Liver (tissue), 9 donors: Measurements from ENCODE around the gene PPARD. TPM values are rescaled to one million over a fixed set of nuclear protein-coding genes. Genes with fewer than 3 reads are reported as not detected.
A peak's percentile ranks its signal among the peaks of the same experiment; 100 is the strongest.

Source experiments
- DNase-seq: peaks from one replicate; pipeline ENCODE4 v3.0.0-alpha.2; 2017; ENCODE audit warnings: low spot score
- H3K27ac ChIP-seq, 2 donors: one replicate each; pipeline ENCODE4 v1.7.0; 2013; ENCODE audit warnings: inconsistent platforms in 2 of 2, low read length in 2 of 2, control low read depth in 1 of 2, low read depth in 1 of 2, mild to moderate bottlenecking in 1 of 2
- H3K27me3 ChIP-seq, 4 donors: one replicate each; pipeline versions ENCODE4 v1.6.1 to v1.7.0; 2013; ENCODE audit warnings: low read length in 3 of 4, inconsistent platforms in 1 of 4, mild to moderate bottlenecking in 1 of 4, moderate library complexity in 1 of 4; ENCODE audit not compliant: control insufficient read depth in 4 of 4, insufficient read depth in 4 of 4
- H3K36me3 ChIP-seq, 4 donors: one replicate each; pipeline versions ENCODE4 v1.6.1 to v1.7.0; 2013; ENCODE audit warnings: low read length in 3 of 4, mild to moderate bottlenecking in 3 of 4, low read depth in 1 of 4, moderate library complexity in 1 of 4; ENCODE audit not compliant: control insufficient read depth in 4 of 4, insufficient read depth in 3 of 4
- H3K4me1 ChIP-seq, 4 donors: one replicate each; pipeline versions ENCODE4 v1.6.1 to v1.7.0; 2013; ENCODE audit warnings: low read length in 3 of 4, mild to moderate bottlenecking in 3 of 4, moderate library complexity in 1 of 4; ENCODE audit not compliant: control insufficient read depth in 4 of 4, insufficient read depth in 4 of 4
- H3K4me3 ChIP-seq, 3 donors: one replicate each; pipeline versions ENCODE4 v1.6.1 to v1.7.0; 2013; ENCODE audit warnings: low read length in 3 of 3, control low read depth in 1 of 3, low read depth in 1 of 3, mild to moderate bottlenecking in 1 of 3
- H3K9ac ChIP-seq, 2 donors: one replicate each; pipeline ENCODE4 v1.7.0; 2013; ENCODE audit warnings: low read length in 2 of 2, mild to moderate bottlenecking in 2 of 2, moderate library complexity in 2 of 2, control low read depth in 1 of 2, low read depth in 1 of 2
- H3K9me3 ChIP-seq, 4 donors: one replicate each; pipeline versions ENCODE4 v1.6.1 to v1.7.0; 2013; ENCODE audit warnings: low read length in 3 of 4; ENCODE audit not compliant: control insufficient read depth in 4 of 4
- CTCF ChIP-seq: fragments of 150-350 bp; IDR thresholded peaks from 2 replicates; pipeline ENCODE4 v1.5.1; 2017; ENCODE audit warnings: improper control_type of control experiment, low read depth, low read length; ENCODE audit not compliant: missing input control
- EGR1 ChIP-seq, 2 donors: IDR thresholded peaks; 2 replicates each; pipeline ENCODE4 v1.6.1; 2016 to 2018; ENCODE audit warnings: antibody characterized with exemption in 2 of 2, low read depth in 2 of 2
- FOXA1 ChIP-seq: IDR thresholded peaks from 2 replicates; pipeline ENCODE4 v1.6.1; 2016; ENCODE audit warnings: antibody characterized with exemption
- FOXA2 ChIP-seq: IDR thresholded peaks from 2 replicates; pipeline ENCODE4 v1.6.1; 2016; ENCODE audit warnings: antibody characterized with exemption
- HNF4A ChIP-seq, 2 donors: conservative IDR thresholded peaks; 2 replicates each; pipeline ENCODE4 v1.6.1; 2016; ENCODE audit warnings: antibody characterized with exemption in 2 of 2, mild to moderate bottlenecking in 2 of 2
- HNF4G ChIP-seq: IDR thresholded peaks from 2 replicates; pipeline ENCODE4 v1.6.1; 2016; ENCODE audit warnings: antibody characterized with exemption
- JUND ChIP-seq, 2 donors: IDR thresholded peaks; 2 replicates each; pipeline ENCODE4 v1.6.1; 2016; ENCODE audit warnings: antibody characterized with exemption in 2 of 2
- RAD21 ChIP-seq, 2 donors: IDR thresholded peaks; 2 replicates each; pipeline ENCODE4 v1.6.1; 2016; ENCODE audit warnings: antibody characterized with exemption in 2 of 2, mild to moderate bottlenecking in 2 of 2
- RXRA ChIP-seq, 2 donors: IDR thresholded peaks; 2 replicates each; pipeline ENCODE4 v1.6.1; 2017 to 2018; ENCODE audit warnings: antibody characterized with exemption in 2 of 2, mild to moderate bottlenecking in 1 of 2
- SP1 ChIP-seq: IDR thresholded peaks from 2 replicates; pipeline ENCODE4 v1.6.1; 2018; ENCODE audit warnings: antibody characterized with exemption, mild to moderate bottlenecking
- TAF1 ChIP-seq: conservative IDR thresholded peaks from 2 replicates; pipeline ENCODE4 v1.6.1; 2016; ENCODE audit warnings: antibody characterized with exemption, mild to moderate bottlenecking
- YY1 ChIP-seq: IDR thresholded peaks from 2 replicates; pipeline ENCODE4 v1.6.1; 2016; ENCODE audit warnings: antibody characterized with exemption, mild to moderate bottlenecking
- WGBS: extraction: QIAGEN DNeasy Blood & Tissue Kit; methylation state at CpG from one replicate; pipeline ENCODE4 v1.1.7; 2013; 5-methylcytosine and 5-hydroxymethylcytosine counted together
- polyA plus RNA-seq, 2 donors: library from polyadenylated mRNA; stranded (reverse) in 1 of 2; unstranded in 1 of 2; fragments of 200-250 nt in 1 of 2; fragments of >200 nt in 1 of 2; fragmentation: Nextera tagmentation in 1 of 2; extraction: Ambion mirVana in 1 of 2; gene quantifications; one replicate each; pipeline versions ENCODE4 v1.2.1 to v1.2.3, GENCODE V29; 2013 to 2015
- total RNA-seq, 2 donors: library from RNA; depleted of rRNA; stranded (reverse); fragments of >200 nt; gene quantifications; one replicate each; pipeline ENCODE4 v1.2.3, GENCODE V29; 2014
- donor health status: healthy.
- donor health status: healthy.
- donor health status: healthy.
- donor health status: healthy.
- donor health status: healthy.

Gene PPARD
- total and polyA plus RNA-seq, 4 donors: 2.1 to 7.8 (median 5.1) TPM

GRCh38 chr6:35378261-35378660, 35.9 kb downstream of the PPARD start (continued):
- TF ChIP-seq CTCF (no peak), HNF4G (no peak)

- Histone ChIP-seq H3K27me3 (no peaks in the 10 kb centered on the region), H3K4me3 (no peak overlapping the region), H3K4me1 (peaks cover 0 to 7% (median 0%) of the 10 kb centered on the region in 4 donors), H3K27ac (no peak overlapping the region), H3K9ac (no peak overlapping the region), H3K9me3 (no peaks in the 10 kb centered on the region), H3K36me3 (no peaks in the 10 kb centered on the region)
- 97% methylated on average over 6 of the region's 6 CpGs for WGBS
- no peak for TF ChIP-seq SP1
- TF ChIP-seq TAF1: no peak
- TF ChIP-seq JUND (IDR thresholded peaks at IDR 0.05): no peak
- no peak for TF ChIP-seq RXRA (IDR thresholded peaks at IDR 0.05)
- no peak for TF ChIP-seq RAD21 (IDR thresholded peaks at IDR 0.05)
- TF ChIP-seq HNF4A (conservative IDR thresholded peaks at IDR 0.05): no peak
- no peak for TF ChIP-seq FOXA1
- TF ChIP-seq HNF4G: no peak
- no peak for DNase-seq
These were observed 38.8 kb downstream of the PPARD start for GRCh38 chr6:35381132-35381531.

GRCh38 chr6:35382015-35382414, 39.7 kb downstream of the PPARD start:
- Histone ChIP-seq H3K36me3 (peaks cover 0 to 3% (median 0%) of the 10 kb centered on the region in 4 donors), H3K9me3 (no peaks in the 10 kb centered on the region), H3K4me1 (peaks cover 0 to 7% (median 0%) of the 10 kb centered on the region in 4 donors), H3K9ac (no peak overlapping the region), H3K4me3 (no peak overlapping the region), H3K27me3 (no peaks in the 10 kb centered on the region), H3K27ac (no peak overlapping the region)
- WGBS: 63% methylated on average over 6 of the region's 6 CpGs
- DNase-seq: no peak
- TF ChIP-seq HNF4A (conservative IDR thresholded peaks at IDR 0.05) (peak in 1 of 2 donors; percentile 33), RXRA (IDR thresholded peaks at IDR 0.05) (peak in 1 of 2 donors; percentile 64), JUND (IDR thresholded peaks at IDR 0.05) (no peak)

- TF ChIP-seq RAD21 (IDR thresholded peaks at IDR 0.05): no peak
- Histone ChIP-seq H3K4me3 (no peak overlapping the region), H3K27me3 (no peaks in the 10 kb centered on the region), H3K9ac (no peak overlapping the region), H3K36me3 (peaks cover 0 to 3% (median 0%) of the 10 kb centered on the region in 4 donors), H3K9me3 (no peaks in the 10 kb centered on the region), H3K27ac (no peak overlapping the region), H3K4me1 (peaks cover 0 to 7% (median 0%) of the 10 kb centered on the region in 4 donors)
- no peak for DNase-seq
- WGBS: 87% methylated on average over 12 of the region's 14 CpGs
These were observed 43.3 kb downstream of the PPARD start for GRCh38 chr6:35385457-35386202.

GRCh38 chr6:35386989-35387388, 44.6 kb downstream of the PPARD start:
- TF ChIP-seq YY1: no peak
- no peak for TF ChIP-seq RAD21 (IDR thresholded peaks at IDR 0.05)
- TF ChIP-seq SP1: no peak
- TF ChIP-seq FOXA2: no peak
- no peak for TF ChIP-seq HNF4A (conservative IDR thresholded peaks at IDR 0.05)
- TF ChIP-seq EGR1 (IDR thresholded peaks at IDR 0.05; ENCODE audit: low read depth in 2 of 2): no peak
- TF ChIP-seq HNF4G: no peak
- TF ChIP-seq CTCF: no peak
- Histone ChIP-seq H3K4me1 (peaks cover 0 to 11% (median under 1%) of the 10 kb centered on the region in 4 donors), H3K4me3 (no peak overlapping the region), H3K27me3 (no peaks in the 10 kb centered on the region), H3K9ac (no peak overlapping the region), H3K27ac (no peak overlapping the region), H3K9me3 (no peaks in the 10 kb centered on the region), H3K36me3 (peaks cover 0 to 3% (median 0%) of the 10 kb centered on the region in 4 donors)
- no peak for DNase-seq
- WGBS: 82% methylated on average over 4 of the region's 4 CpGs
